Lung (tissue), 12 donors: Measurements from ENCODE around the gene FGF12. TPM values are rescaled to one million over a fixed set of nuclear protein-coding genes. Genes with fewer than 3 reads are reported as not detected.

ENCODE experiments used
- ATAC-seq: fragments of 200-7000 bp; cut with Tn5 transposase; one replicate; pipeline ENCODE4 v1.9.1; 2020; ENCODE audit warnings: moderate number of reproducible peaks; ENCODE audit not compliant: insufficient read depth, low FRiP score
- DNase-seq, 3 donors: peaks; one replicate each; pipeline ENCODE4 v3.0.0-alpha.2; 2013 to 2017
- H3K27ac ChIP-seq, 2 donors: one replicate each; pipeline ENCODE4 v1.5.1; 2013; ENCODE audit warnings: mild to moderate bottlenecking in 2 of 2, moderate library complexity in 2 of 2, control low read depth in 1 of 2, inconsistent platforms in 1 of 2, low read depth in 1 of 2, low read length in 1 of 2
- H3K27me3 ChIP-seq, 3 donors: one replicate each; pipeline ENCODE4 v1.5.1; 2013; ENCODE audit warnings: low read length in 2 of 3; ENCODE audit not compliant: control insufficient read depth in 3 of 3, insufficient read depth in 3 of 3
- H3K36me3 ChIP-seq, 4 donors: one replicate each; pipeline ENCODE4 v1.5.1; 2013; ENCODE audit warnings: low read length in 4 of 4, mild to moderate bottlenecking in 1 of 4, moderate library complexity in 1 of 4; ENCODE audit not compliant: control insufficient read depth in 4 of 4, insufficient read depth in 4 of 4
- H3K4me1 ChIP-seq, 5 donors: one replicate each; pipeline ENCODE4 v1.5.1; 2013; ENCODE audit warnings: low read length in 5 of 5, mild to moderate bottlenecking in 2 of 5, moderate library complexity in 1 of 5; ENCODE audit not compliant: control insufficient read depth in 5 of 5, insufficient read depth in 5 of 5
- H3K4me3 ChIP-seq: one replicate; pipeline ENCODE4 v1.5.1; 2013; ENCODE audit warnings: mild to moderate bottlenecking, control low read depth, moderate library complexity
- H3K9ac ChIP-seq, 2 donors: one replicate each; pipeline ENCODE4 v1.5.1; 2013; ENCODE audit warnings: low read length in 2 of 2, control low read depth in 1 of 2; ENCODE audit not compliant: insufficient read depth in 1 of 2
- H3K9me3 ChIP-seq, 4 donors: one replicate each; pipeline ENCODE4 v1.5.1; 2013; ENCODE audit warnings: low read length in 3 of 4, mild to moderate bottlenecking in 1 of 4, moderate library complexity in 1 of 4; ENCODE audit not compliant: control insufficient read depth in 4 of 4, insufficient read depth in 3 of 4
- WGBS, 2 donors: extraction: QIAGEN DNeasy Blood & Tissue Kit; methylation state at CpG; one replicate each; pipeline ENCODE4 v1.1.7; 2013; 5-methylcytosine and 5-hydroxymethylcytosine counted together
- polyA plus RNA-seq, 2 donors: library from polyadenylated mRNA; stranded (reverse); fragments of 200-250 nt; gene quantifications; one replicate each; pipeline ENCODE4 v1.2.1, GENCODE V29; 2013
- total RNA-seq, 2 donors: library from RNA; depleted of rRNA in 1 of 2; stranded (reverse); fragments of >200 nt in 1 of 2; gene quantifications; one replicate each; pipeline ENCODE4 v1.2.1, GENCODE V29; 2014 to 2021
- TF ChIP-seq, protein P1 (sequence below): IDR thresholded peaks from 2 replicates; pipeline ENCODE4 v1.5.1; 2012; ENCODE audit warnings: mild to moderate bottlenecking; ENCODE audit errors: control extremely low read depth, extremely low read depth
- donor health status: control.
- donor health status: control.
- donor health status: Bipolar disorder and iron deficiency.
- donor health status: healthy.
- donor health status: DM: yes; HTN: yes; CAD: no.

Gene FGF12
- total and polyA plus RNA-seq, 4 donors = 0.23 to 6.0 (median 1.7) TPM

DNA sequence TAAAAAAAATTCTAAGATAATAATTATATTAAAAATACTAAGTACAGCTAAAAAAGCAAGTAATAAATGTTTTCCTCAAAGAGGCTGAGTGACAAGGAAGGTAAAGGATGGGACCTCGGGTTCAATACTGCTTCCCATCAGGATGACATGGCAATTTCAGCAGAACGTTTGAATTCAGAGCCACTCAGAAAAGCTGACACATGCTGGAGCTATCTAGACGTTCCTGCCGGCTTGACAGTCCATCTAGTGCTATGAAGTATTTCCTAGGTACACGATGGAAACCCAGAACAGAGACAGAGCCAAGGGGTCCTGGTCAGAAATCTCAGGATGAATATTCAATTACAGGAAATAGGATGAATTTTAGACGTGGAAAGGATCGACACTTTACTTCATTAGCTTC lies 361.8 kb downstream of the FGF12 start:
- Histone ChIP-seq H3K27me3 (no peaks in the 10 kb centered on the region), H3K9ac (no peak overlapping the region), H3K27ac (peak overlapping the region in 1 of 2 donors; percentile 56), H3K36me3 (no peaks in the 10 kb centered on the region), H3K4me3 (no peak overlapping the region), H3K4me1 (peaks cover 0 to 11% (median 0%) of the 10 kb centered on the region in 5 donors), H3K9me3 (no peaks in the 10 kb centered on the region)
- 59 to 62% methylated on average over 7 of the region's 7 CpGs for WGBS, 2 donors
- TF ChIP-seq, protein P1, sequence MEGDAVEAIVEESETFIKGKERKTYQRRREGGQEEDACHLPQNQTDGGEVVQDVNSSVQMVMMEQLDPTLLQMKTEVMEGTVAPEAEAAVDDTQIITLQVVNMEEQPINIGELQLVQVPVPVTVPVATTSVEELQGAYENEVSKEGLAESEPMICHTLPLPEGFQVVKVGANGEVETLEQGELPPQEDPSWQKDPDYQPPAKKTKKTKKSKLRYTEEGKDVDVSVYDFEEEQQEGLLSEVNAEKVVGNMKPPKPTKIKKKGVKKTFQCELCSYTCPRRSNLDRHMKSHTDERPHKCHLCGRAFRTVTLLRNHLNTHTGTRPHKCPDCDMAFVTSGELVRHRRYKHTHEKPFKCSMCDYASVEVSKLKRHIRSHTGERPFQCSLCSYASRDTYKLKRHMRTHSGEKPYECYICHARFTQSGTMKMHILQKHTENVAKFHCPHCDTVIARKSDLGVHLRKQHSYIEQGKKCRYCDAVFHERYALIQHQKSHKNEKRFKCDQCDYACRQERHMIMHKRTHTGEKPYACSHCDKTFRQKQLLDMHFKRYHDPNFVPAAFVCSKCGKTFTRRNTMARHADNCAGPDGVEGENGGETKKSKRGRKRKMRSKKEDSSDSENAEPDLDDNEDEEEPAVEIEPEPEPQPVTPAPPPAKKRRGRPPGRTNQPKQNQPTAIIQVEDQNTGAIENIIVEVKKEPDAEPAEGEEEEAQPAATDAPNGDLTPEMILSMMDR = no peak
- no peak for DNase-seq
- no peak for ATAC-seq

DNA sequence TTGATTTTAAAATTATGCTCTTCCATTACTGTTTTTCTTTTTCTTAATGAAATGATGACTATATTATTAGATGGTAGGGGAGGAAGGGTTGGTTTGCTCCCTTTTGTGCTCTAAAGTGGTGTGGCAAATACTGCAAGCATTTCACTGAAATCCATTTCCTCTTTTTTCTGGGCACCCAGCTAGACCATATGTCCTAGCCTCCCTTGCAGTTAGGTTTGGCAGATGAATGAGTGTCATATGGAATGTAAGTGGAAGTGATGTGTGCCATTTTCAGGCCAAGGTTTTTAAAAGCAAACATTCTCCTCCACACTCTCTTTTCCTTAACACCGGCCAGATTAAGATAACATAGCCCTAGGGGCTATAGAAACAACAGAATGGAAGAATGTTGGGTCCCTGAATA lies 363.0 kb downstream of the FGF12 start:
- Histone ChIP-seq H3K27ac (peak overlapping the region in 1 of 2 donors; percentile 53), H3K36me3 (no peaks in the 10 kb centered on the region), H3K9ac (no peak overlapping the region), H3K27me3 (no peaks in the 10 kb centered on the region), H3K4me1 (peaks cover 0 to 11% (median 0%) of the 10 kb centered on the region in 5 donors), H3K4me3 (no peak overlapping the region), H3K9me3 (no peaks in the 10 kb centered on the region)
- 67 to 72% methylated on average over 1 of the region's 1 CpG for WGBS, 2 donors
- ATAC-seq = no peak
- DNase-seq = no peak
- TF ChIP-seq, protein P1 = no peak

DNA sequence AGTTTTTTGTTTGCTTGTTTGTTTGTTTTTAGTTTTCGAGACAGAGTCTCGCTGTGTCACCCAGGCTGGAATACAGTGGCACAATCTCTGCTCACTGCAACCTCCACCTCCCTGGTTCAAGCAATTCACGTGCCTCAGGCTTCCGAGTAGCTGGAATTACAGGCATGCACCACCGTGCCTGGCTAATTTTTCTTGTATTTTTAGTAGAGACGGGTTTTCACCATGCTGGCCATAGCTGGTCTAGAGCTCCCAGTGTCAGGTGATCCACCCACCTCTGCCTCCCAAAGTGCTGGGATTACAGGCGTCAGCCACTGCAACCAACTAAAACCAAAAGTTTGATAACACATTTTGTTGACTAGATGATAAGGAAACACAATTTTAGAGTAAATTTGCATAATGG lies 372.7 kb downstream of the FGF12 start:
- 78 to 85% methylated on average over 7 of the region's 7 CpGs for WGBS, 2 donors
- Histone ChIP-seq H3K4me3 (no peak overlapping the region), H3K4me1 (peaks cover 0 to 3% (median 0%) of the 10 kb centered on the region in 5 donors), H3K9ac (no peak overlapping the region), H3K36me3 (no peaks in the 10 kb centered on the region), H3K27me3 (no peaks in the 10 kb centered on the region), H3K27ac (no peak overlapping the region), H3K9me3 (no peaks in the 10 kb centered on the region)
- ATAC-seq (no peak), DNase-seq (no peak)
- TF ChIP-seq, protein P1 = no peak

DNA sequence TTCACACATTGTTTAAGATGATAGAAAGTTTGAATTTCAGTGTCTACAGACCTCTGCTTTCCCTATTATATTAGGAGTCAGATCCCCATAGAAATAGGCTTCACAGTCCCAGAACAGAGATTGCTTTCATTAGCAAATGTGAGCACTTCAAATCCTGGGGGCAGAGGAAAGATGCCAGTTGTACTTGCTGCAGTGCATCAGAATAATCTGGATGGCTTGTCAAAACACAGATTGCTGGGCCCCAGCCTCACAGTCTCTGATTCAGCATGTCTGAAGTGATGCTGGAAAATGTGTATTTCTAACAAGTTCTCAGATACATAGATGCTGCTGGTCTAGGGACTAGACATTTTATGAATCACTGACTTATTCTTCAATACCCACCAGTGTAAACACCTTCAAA lies 375.2 kb downstream of the FGF12 start:
- Histone ChIP-seq H3K4me1 (peaks cover 0 to 3% (median 0%) of the 10 kb centered on the region in 5 donors), H3K4me3 (no peak overlapping the region), H3K36me3 (no peaks in the 10 kb centered on the region), H3K27ac (peak overlapping the region in 1 of 2 donors; percentile 45), H3K27me3 (no peaks in the 10 kb centered on the region), H3K9me3 (no peaks in the 10 kb centered on the region), H3K9ac (no peak overlapping the region)
- peak in 1 of 3 donors; percentile 2 for DNase-seq
- no peak for ATAC-seq
- TF ChIP-seq, protein P1 = no peak
